Activated CD8-positive, alpha-beta T cell treated with anti-CD3 and anti-CD28 coated beads, Interleukin-2, amount 10 ng/mL, durations not matched to agents 7 days and 5 days (primary cell): ENCODE measurements around the gene PCYOX1L. TPM values are rescaled to one million over a fixed set of nuclear protein-coding genes. Genes with fewer than 3 reads are reported as not detected.

Experiments
- ATAC-seq: fragments of 150-1000 bp; cut with Tn5 transposase; one replicate; pipeline ENCODE4 v1.10.0; 2021; ENCODE audit warnings: moderate library complexity
- CTCF ChIA-PET: fragments of 350-600 bp; sonication (Branson Sonifier 250); formaldehyde crosslinking; loops from one replicate; lab custom pipeline; 2021; ENCODE audit warnings: antibody characterized with exemption; lab: Charles Lee
- POLR2A ChIA-PET: fragments of 350-600 bp; sonication (Branson Sonifier 250); formaldehyde crosslinking; loops from one replicate; lab custom pipeline; 2021; ENCODE audit warnings: antibody characterized with exemption; lab: Charles Lee
- DNase-seq: peaks from one replicate; pipeline ENCODE4 v3.0.0-alpha.2; 2020
- H3K27ac Mint-ChIP-seq: one replicate; pipeline ENCODE4 v1.8.0; 2021; ENCODE audit warnings: mild to moderate bottlenecking, mixed read lengths
- H3K27me3 Mint-ChIP-seq: one replicate; pipeline ENCODE4 v1.8.0; 2021; ENCODE audit warnings: low read depth, mixed read lengths
- H3K36me3 Mint-ChIP-seq: one replicate; pipeline ENCODE4 v1.8.0; 2021; ENCODE audit warnings: low read depth, mixed read lengths
- H3K4me1 Mint-ChIP-seq: one replicate; pipeline ENCODE4 v1.8.0; 2021; ENCODE audit warnings: low read depth, mixed read lengths
- H3K4me3 Mint-ChIP-seq: one replicate; pipeline ENCODE4 v1.8.0; 2021; ENCODE audit warnings: mild to moderate bottlenecking, mixed read lengths
- H3K9me3 Mint-ChIP-seq: one replicate; pipeline ENCODE4 v1.8.0; 2022; ENCODE audit warnings: mixed read lengths; ENCODE audit not compliant: insufficient read depth
- total RNA-seq, 2 experiments: library from RNA; stranded (reverse); gene quantifications; one replicate each; pipeline ENCODE4 v1.2.3, GENCODE V29; 2021

The PCYOX1L gene
- total RNA-seq, 2 experiments from 2014 or later, result 33.9 to 35.0 TPM

DNA sequence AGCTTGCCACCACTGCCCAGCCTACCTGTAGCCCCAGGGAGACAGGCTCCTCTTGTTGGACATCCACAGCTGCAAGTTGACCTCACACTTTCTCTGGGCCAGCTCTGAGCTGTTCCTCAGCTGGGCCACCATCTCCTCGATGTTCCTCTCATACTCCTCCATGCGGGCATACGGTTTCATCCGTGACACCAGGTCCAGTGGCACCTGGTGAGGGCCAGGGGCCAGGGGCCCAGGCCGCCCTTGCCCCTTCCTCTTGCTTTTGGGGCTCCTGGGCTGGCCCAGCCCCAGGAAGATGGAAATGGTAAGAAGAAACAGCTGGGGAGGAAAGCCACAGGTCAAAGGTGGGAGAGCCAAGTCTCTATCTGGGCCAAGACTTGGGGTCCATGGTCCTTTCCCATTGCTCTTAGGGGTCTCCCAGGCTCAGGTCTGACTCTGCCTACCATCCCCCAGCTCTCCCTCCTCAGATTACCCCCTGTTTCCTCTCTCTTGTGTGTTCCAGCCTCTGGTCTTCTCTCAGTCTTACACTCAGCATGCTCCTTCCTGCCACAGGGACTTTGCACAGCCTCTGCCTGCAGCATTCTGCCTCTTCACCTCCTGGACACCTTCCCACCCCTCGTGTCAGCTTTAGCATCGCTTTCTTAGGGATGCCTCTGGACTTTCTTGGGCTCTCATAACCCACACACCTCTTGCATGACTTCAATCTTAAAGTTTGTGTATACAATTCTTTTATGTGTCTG is 19.0 kb downstream of the PCYOX1L start:
- Mint-ChIP-seq H3K27me3 (no peaks in the 10 kb centered on the region), H3K36me3 (no peaks in the 10 kb centered on the region), H3K27ac (no peak overlapping the region), H3K4me3 (no peak overlapping the region), H3K4me1 (no peaks in the 10 kb centered on the region), H3K9me3 (no peaks in the 10 kb centered on the region)
- ATAC-seq (no peak), DNase-seq (no peak)
- ChIA-PET POLR2A (interaction anchor here (1.3 kb wide), 1 partner anchor 9 kb away, joined by 3 read pairs; no protein-coding TSS in a partner anchor), CTCF (interaction anchor here (1.0 to 7.6 kb wide), 5 partner anchors 10 to 59 kb away, joined by 3 to 94 read pairs (median 4); partner anchors contain the start of gene PCYOX1L)

DNA sequence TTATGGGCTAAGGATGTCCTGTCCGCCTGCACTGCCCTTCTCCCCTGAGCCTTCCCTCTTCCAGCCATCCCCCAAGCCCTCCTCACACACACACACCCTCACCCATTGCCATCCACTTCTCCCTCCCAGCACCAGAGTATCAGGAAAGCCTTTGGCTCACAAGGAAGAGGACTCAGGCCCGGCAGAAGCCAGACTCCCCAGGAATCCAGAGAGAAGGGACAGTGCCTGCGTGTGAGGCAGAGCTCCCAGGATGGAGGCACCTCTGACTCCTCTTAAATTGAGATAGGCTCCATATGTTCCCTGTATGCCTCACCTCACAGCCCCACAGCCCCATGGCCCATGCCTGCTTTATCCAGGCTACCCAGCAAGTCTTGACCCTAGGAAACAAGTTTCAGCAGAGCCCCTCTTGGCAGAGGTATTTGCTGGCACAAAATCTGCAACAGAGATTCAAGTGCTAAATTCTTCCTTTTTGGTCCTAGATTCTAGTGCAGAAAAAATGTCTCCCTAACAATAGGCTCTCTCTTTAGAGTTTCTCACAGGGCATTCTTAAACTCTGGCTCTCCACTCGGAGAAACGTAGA is 20.5 kb downstream of the PCYOX1L start:
- Mint-ChIP-seq H3K4me3 (no peak overlapping the region), H3K9me3 (no peaks in the 10 kb centered on the region), H3K4me1 (no peaks in the 10 kb centered on the region), H3K36me3 (no peaks in the 10 kb centered on the region), H3K27ac (no peak overlapping the region), H3K27me3 (no peaks in the 10 kb centered on the region)
- ATAC-seq (no peak), DNase-seq (no peak)
- ChIA-PET CTCF (interaction anchor here (1.1 kb wide), 1 partner anchor 11 kb away, joined by 3 read pairs; no protein-coding TSS in a partner anchor), POLR2A (no interaction called here)

DNA sequence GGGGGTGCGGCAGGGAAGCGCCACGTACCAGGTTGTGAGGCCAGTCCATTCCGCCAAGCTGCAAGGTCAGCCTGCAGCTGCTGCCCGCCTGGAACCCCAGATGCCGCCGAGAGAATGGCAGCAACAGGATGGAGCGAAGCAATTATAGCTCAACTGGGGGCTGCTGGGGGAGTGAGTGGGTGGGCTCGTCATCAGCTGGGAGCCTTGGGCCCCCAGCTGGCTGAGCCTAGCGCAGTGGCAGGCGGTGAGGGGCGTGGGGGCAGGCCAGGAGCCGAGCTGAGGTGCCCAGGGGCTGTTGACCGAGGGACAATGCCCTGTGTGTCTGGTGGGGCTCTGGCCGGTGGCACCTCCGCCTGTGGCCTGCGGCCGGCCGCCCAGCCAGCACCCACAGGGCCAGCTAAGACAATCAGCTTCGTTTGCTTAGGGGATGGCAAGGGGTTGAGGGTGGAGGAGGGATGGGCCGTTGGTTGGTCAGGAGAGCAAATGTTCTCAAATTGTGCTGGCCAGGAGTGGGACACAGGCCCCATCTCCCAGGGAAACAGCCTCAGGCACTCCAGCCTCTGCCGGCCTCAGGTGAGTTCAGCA is 21.4 kb downstream of the PCYOX1L start, which contains the start of gene IL17B:
TSS of gene IL17B (minus strand) at position 116 of the 585 bp plus-strand sequence. CDS start at position 49, 67 bp downstream.
- ATAC-seq (no peak), DNase-seq (no peak)
- H3K4me1 Mint-ChIP-seq, result no peaks in the 10 kb centered on the region
- no peaks in the 10 kb centered on the region for H3K27me3 Mint-ChIP-seq
- H3K27ac Mint-ChIP-seq, result no peak within 1 kb of the TSS
- H3K9me3 Mint-ChIP-seq, result no peaks in the 10 kb centered on the region
- POLR2A ChIA-PET, result no interaction called here
- H3K4me3 Mint-ChIP-seq, result no peak within 1 kb of the TSS
- CTCF ChIA-PET, result interaction anchor here (1.0 to 1.5 kb wide), 3 partner anchors 10 to 186 kb away, joined by 4 read pairs; no protein-coding TSS in a partner anchor
- H3K36me3 Mint-ChIP-seq, result no peaks in the 10 kb centered on the region

DNA sequence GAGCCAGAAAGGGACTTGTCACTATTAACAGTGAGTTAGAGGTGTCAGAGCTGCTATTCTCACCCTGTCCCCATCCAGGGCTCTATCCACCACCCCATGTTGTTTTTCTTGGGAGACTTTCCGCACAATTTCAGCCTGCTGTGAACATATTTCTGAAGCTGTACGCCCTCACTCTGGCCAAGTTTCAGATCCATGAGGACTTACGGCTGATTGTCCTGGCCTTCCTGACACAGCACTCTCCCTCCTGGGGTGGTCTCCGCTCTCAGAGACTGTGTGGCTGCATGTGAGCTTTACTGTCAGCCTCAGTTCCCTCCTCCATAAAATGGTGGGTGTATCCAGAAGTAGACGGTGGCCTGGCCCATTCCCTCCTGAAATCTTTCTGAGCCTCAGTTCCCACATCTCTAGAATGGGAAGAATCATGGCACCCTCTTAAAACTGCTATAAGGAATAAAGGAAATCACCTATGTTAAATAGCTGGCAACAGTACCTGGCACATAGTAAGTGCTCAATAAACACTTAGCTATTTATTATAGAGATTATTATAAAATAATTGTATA is 22.1 kb downstream of the PCYOX1L start:
- Mint-ChIP-seq H3K4me1 (no peaks in the 10 kb centered on the region), H3K27me3 (no peaks in the 10 kb centered on the region)
- POLR2A ChIA-PET, result no interaction called here

DNA sequence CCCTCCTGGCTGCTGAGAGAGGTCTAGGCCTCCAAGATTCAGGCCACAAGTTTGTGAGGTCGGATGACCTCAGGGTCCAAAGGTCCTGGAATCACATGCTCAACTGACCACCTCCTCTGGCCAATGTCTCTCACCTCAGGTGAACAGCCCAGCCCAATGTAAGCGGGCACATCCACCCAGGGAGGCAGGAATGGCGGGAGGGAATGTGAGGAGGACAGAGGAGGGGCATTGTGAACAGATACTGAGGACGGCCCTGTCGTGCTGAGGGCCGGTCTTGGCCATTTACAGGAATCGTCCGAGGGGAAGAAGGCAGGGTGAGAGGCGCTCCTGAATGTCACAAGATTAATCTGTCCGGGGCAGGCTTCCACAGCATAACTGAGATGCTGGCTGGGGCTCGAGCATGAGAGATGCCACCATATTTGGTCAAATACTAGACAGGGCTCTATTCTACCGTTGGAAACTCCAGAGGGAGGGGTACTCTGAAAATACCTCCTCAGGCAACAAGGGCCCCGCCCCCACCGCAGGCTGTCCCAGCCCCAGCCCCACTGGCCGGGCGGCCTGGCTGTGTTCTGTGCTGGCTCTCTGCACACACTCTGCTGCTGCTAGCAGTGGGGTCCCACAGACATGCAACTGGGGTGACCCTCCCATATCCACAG is 22.7 kb downstream of the PCYOX1L start:
- POLR2A ChIA-PET, result no interaction called here
- Mint-ChIP-seq H3K4me3 (no peak overlapping the region), H3K27me3 (no peaks in the 10 kb centered on the region), H3K9me3 (no peaks in the 10 kb centered on the region), H3K27ac (no peak overlapping the region), H3K36me3 (no peaks in the 10 kb centered on the region), H3K4me1 (no peaks in the 10 kb centered on the region)
- DNase-seq (no peak), ATAC-seq (no peak)
- CTCF ChIA-PET, result interaction anchor here (0.7 to 5.6 kb wide), 17 partner anchors 8 to 195 kb away, joined by 3 to 36 read pairs (median 4); no protein-coding TSS in a partner anchor

More for the DNA sequence above, 22.1 kb downstream of the PCYOX1L start:
- CTCF ChIA-PET, result interaction anchor here (0.9 to 3.1 kb wide), 6 partner anchors 8 to 185 kb away, joined by 4 to 15 read pairs (median 4); no protein-coding TSS in a partner anchor
- no peak overlapping the region for H3K4me3 Mint-ChIP-seq
- H3K27ac Mint-ChIP-seq, result no peak overlapping the region
- no peaks in the 10 kb centered on the region for H3K36me3 Mint-ChIP-seq
- ATAC-seq (no peak), DNase-seq (no peak)
- H3K9me3 Mint-ChIP-seq, result no peaks in the 10 kb centered on the region

DNA sequence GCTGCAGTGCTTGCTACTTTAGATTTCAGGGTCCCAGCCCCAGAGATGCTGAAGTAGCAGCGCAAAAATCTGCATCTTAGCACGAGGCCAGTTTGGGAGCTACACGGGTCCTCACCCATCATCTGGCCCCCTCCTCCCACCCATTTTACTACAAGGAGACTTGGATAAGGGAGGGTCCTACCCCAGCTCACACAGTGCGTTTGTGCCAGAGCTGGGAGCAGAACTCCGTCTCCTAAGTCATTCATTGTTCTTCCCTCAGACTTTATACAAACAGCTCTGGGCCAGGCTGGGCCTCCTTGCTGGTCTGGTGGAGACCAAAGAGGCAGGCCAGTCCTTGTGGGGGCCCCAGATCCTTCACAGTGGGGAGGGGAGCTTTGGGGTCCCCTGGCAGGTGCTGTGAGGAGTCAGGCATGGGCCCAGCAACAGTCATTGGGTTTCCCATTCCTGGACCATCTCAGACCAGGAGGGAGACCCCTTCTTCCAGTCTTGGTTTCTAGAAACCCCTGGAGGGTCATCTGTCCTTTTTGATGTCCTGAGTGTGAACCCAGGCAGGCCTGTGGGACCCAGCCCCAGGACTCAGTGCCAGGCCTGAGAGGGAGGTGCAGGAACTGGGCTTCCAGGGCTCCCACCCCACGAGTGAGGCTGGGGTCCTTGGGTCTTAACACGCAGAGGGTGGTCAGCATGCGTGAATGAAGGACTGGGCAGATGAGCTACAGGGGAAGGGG is 23.6 kb downstream of the PCYOX1L start:
- Mint-ChIP-seq H3K27me3 (no peaks in the 10 kb centered on the region), H3K4me3 (no peak overlapping the region), H3K9me3 (no peaks in the 10 kb centered on the region), H3K36me3 (no peaks in the 10 kb centered on the region), H3K4me1 (no peaks in the 10 kb centered on the region), H3K27ac (no peak overlapping the region)
- POLR2A ChIA-PET, result no interaction called here
- DNase-seq (no peak), ATAC-seq (no peak)
- CTCF ChIA-PET, result interaction anchor here (0.6 to 5.6 kb wide), 18 partner anchors 9 to 1877 kb away, joined by 3 to 36 read pairs (median 4); partner anchors contain the start of gene GRPEL2

DNA sequence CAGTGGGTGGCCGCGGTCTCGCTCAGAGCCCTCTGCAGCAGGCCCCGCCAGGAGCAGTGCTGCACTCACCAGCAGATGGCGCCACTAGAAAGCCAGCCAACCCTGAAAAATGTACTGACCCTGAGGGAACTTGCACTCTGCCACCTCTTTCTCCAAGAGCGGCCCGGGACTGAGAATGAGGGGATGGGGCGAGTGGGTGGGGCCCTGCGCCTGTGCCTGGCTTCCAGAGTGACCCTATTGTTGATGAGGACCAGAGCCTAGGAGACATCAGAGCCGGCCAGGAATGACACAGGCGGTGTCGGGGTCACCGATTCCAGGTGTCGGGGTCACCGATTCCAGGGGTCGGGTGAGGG is 24.1 kb downstream of the PCYOX1L start:
- H3K4me3 Mint-ChIP-seq, result no peak overlapping the region
- ChIA-PET POLR2A (no interaction called here), CTCF (interaction anchor here (0.6 to 5.6 kb wide), 17 partner anchors 10 to 1876 kb away, joined by 3 to 36 read pairs (median 4); partner anchors contain the start of gene GRPEL2)
- peaks cover 2% of the 10 kb centered on the region for H3K27me3 Mint-ChIP-seq
- DNase-seq, result peak; percentile 78
- H3K36me3 Mint-ChIP-seq, result no peaks in the 10 kb centered on the region
- H3K4me1 Mint-ChIP-seq, result no peaks in the 10 kb centered on the region
- H3K27ac Mint-ChIP-seq, result no peak overlapping the region
- H3K9me3 Mint-ChIP-seq, result no peaks in the 10 kb centered on the region
- peak; percentile 85 for ATAC-seq

DNA sequence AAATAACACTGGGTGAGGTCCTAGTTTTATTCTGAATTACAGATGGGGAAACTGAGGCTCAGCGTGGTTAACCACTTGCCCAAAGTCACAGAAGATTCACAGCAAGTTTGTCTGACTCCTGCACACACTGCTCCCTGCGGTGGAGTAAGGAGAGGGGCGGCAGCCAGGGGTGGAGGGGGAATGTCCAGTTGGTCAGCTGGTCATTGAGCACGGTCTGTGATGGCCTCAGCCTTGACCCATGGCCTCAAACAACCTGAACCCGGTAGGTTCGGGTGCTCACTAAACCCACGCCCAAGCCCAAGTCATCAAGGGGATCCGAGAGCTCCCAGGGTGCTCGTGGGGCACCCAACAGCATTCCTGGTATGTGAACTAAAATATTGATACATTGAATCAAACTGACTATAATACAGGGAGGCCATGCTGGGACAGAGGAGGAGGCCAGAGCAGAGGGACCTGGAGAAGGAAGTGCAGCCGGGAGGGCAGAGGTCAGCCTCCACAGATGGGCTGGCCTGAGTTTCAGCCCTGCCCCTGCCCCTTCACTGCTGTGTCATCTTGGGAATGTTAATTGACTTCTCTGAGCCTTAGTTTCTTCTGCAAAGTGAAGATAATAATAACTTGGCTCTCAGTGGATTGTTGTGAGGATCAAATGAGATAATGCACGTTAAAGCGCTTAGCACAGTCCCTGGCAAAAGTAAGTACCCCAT is 24.8 kb downstream of the PCYOX1L start:
- ATAC-seq (no peak), DNase-seq (no peak)
- Mint-ChIP-seq H3K9me3 (no peaks in the 10 kb centered on the region), H3K27me3 (peaks cover 5% of the 10 kb centered on the region), H3K4me1 (no peaks in the 10 kb centered on the region), H3K36me3 (no peaks in the 10 kb centered on the region), H3K4me3 (no peak overlapping the region), H3K27ac (no peak overlapping the region)
- ChIA-PET CTCF (interaction anchor here (0.6 to 5.6 kb wide), 11 partner anchors 10 to 182 kb away, joined by 3 to 36 read pairs (median 4); partner anchors contain the start of gene PCYOX1L), POLR2A (no interaction called here)

DNA sequence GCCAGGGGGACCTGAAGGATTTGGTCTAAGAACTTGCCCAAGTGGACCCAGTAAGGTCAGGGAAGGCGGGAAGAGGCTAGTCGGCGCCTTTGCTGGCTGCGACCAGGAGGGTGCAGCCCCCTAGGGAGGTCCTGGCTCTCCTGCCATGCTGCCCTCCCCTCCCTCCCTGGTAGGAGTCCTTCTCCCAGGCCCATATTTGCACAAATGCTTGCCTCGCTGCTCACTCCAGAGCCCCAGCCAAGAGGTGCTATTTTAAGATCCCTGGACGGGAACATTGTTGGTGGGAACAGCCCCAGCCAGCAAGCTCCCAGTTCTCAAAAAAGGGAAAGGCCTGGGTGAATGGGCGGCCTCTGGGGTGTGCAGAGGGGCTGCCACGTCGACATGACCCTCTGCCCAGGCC is 25.6 kb downstream of the PCYOX1L start:
- no peak overlapping the region for H3K27ac Mint-ChIP-seq
- no peak for ATAC-seq
- ChIA-PET POLR2A (no interaction called here), CTCF (interaction anchor here (1.5 to 5.6 kb wide), 4 partner anchors 23 to 181 kb away, joined by 4 to 36 read pairs (median 17); no protein-coding TSS in a partner anchor)
- no peaks in the 10 kb centered on the region for H3K36me3 Mint-ChIP-seq
- H3K4me3 Mint-ChIP-seq, result no peak overlapping the region
- peaks cover 5% of the 10 kb centered on the region for H3K27me3 Mint-ChIP-seq
- H3K4me1 Mint-ChIP-seq, result no peaks in the 10 kb centered on the region
- DNase-seq, result no peak
- H3K9me3 Mint-ChIP-seq, result no peaks in the 10 kb centered on the region

DNA sequence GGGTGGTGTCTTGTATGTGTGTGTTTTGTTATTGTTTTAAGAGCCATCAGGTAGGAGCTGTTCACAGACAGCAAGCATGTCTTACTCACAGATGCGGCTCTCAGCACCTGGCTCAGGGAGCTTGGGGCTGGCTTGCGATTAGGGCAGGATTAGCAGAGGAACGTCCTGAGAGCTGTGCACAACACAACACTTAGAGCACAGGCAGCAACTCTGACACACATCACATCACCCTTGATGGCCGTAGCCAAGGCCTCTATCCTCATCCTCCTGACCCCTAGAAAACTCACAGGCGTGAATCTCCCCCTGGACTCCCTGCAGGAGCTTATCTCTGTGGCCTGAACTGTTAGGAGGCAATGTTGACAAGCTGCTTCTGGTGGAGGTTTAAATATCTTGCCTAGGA is 28.3 kb downstream of the PCYOX1L start:
- H3K4me1 Mint-ChIP-seq, result peaks cover 2% of the 10 kb centered on the region
- H3K36me3 Mint-ChIP-seq, result no peaks in the 10 kb centered on the region
- no peak for ATAC-seq
- peaks cover 5% of the 10 kb centered on the region for H3K27me3 Mint-ChIP-seq
- no peak overlapping the region for H3K4me3 Mint-ChIP-seq
- H3K27ac Mint-ChIP-seq, result no peak overlapping the region
- POLR2A ChIA-PET, result no interaction called here
- DNase-seq, result no peak
- CTCF ChIA-PET, result interaction anchor here (1.1 to 5.6 kb wide), 7 partner anchors 10 to 179 kb away, joined by 3 to 36 read pairs (median 3); no protein-coding TSS in a partner anchor
- H3K9me3 Mint-ChIP-seq, result no peaks in the 10 kb centered on the region
